Astrocyte of the cerebellum (primary cell): Measurements from ENCODE around the gene LRRC72.
"Not testable (repeated sequence)": the region's sequence is repeated elsewhere in the genome, so short reads cannot be mapped to it uniquely, and the experiment has no call there.

Source experiments
- DNase-seq: peaks from one replicate; pipeline ENCODE4 v3.0.0-alpha.2; 2011; ENCODE audit warnings: low read depth
- H3K4me3 ChIP-seq: 2 replicates; pipeline ENCODE4 v1.5.1; 2011; ENCODE audit warnings: mild to moderate bottlenecking, low read depth, low read length, moderate library complexity
- in situ Hi-C: cut with HindIII; loops from 2 replicates; pipeline ENCODE4 v1.10.0; 2017; ENCODE audit warnings: low sequenced_read_pairs
- TF ChIP-seq, protein P1 (sequence below): IDR thresholded peaks from 2 replicates; pipeline ENCODE4 v1.5.1; 2012; ENCODE audit warnings: low read length, low read depth, moderate library complexity, mild to moderate bottlenecking; ENCODE audit errors: missing control alignments

Gene LRRC72

DNA sequence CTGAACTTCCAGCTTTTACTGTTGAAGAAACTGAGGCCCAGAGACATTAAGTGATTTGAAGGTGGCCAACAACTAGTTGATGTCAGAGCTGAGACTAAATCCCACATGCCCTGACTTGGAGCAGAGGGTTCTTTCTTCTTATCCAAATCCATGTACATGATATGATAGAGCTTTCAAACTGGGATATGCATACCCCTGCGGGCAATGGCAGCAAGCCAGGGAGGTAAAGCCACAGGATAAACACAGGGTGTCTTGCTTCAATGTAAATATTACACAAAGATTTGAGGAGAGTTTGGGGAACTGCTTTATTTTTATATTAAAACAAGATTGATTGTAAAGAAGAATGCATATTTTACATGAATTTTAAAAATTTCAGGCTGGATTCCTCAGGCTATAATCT, 2.3 kb upstream of the LRRC72 start:
- TF ChIP-seq, protein P1, sequence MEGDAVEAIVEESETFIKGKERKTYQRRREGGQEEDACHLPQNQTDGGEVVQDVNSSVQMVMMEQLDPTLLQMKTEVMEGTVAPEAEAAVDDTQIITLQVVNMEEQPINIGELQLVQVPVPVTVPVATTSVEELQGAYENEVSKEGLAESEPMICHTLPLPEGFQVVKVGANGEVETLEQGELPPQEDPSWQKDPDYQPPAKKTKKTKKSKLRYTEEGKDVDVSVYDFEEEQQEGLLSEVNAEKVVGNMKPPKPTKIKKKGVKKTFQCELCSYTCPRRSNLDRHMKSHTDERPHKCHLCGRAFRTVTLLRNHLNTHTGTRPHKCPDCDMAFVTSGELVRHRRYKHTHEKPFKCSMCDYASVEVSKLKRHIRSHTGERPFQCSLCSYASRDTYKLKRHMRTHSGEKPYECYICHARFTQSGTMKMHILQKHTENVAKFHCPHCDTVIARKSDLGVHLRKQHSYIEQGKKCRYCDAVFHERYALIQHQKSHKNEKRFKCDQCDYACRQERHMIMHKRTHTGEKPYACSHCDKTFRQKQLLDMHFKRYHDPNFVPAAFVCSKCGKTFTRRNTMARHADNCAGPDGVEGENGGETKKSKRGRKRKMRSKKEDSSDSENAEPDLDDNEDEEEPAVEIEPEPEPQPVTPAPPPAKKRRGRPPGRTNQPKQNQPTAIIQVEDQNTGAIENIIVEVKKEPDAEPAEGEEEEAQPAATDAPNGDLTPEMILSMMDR = no peak
- in situ Hi-C loops = no loop called here
- DNase-seq = no peak

DNA sequence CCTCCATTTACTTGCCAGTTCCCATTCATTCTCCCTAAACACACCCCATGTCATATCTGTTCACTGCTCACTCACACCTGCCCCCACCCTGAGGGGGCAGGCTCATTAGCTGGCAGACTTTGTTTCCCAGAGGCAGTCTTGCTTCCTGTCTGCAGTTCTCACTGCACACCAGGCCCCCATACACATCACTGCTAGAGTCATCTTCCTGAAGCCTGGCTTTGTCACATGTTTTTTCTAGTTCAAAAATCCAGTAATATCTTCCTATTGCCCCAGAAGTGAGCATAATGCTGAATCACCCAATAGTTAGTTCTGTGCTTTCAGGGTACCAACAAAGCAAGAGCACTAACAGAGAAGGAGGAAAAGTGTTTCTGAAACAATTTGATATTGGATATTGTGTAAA, 1.9 kb downstream of the LRRC72 start:
- H3K4me3 ChIP-seq = no peak overlapping the region
- DNase-seq = no peak
- TF ChIP-seq, protein P1 = no peak
- in situ Hi-C loops = no loop called here

More for the DNA sequence above, 2.3 kb upstream of the LRRC72 start:
- no peak overlapping the region for H3K4me3 ChIP-seq

DNA sequence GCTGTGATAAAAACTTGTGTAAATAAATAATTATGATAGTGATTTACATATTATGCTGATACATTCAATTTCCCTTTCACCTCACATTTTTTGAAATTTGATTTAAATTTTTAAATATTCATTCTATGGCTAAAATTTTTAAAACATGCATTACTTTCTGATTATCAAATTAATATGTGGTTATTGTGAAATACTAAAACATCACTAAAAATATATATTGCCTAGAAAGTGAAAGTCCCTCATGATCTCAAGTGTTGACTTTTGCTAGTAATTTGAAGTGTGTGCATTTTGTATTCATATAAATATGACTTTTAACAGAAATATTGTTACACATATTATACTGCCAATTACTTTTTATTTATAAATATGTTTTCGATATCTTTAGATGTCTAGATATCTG, 3.1 kb downstream of the LRRC72 start:
- TF ChIP-seq, protein P1 = no peak
- in situ Hi-C loops = no loop called here
- H3K4me3 ChIP-seq = no peak overlapping the region
- no peak for DNase-seq

DNA sequence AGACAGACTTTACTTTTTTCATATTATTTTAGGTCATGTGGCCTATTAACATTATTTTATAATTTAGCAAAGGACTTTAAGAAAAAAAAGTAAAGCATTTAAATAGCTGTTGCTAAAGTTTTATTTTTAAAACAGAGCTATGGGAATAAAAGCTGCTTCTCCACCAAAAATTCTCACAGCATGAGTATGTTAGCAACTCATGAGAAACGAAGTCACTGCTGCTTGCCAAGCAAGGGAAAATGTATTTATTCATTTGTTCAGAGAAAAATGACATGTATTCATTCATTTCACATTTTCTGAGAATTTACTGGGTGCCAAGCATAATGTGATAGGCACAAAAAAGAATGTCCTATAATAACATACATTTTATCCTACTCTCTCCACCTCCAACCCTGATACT, 5.1 kb downstream of the LRRC72 start:
- H3K4me3 ChIP-seq = no peak overlapping the region
- TF ChIP-seq, protein P1 = no peak
- in situ Hi-C loops = no loop called here
- no peak for DNase-seq

DNA sequence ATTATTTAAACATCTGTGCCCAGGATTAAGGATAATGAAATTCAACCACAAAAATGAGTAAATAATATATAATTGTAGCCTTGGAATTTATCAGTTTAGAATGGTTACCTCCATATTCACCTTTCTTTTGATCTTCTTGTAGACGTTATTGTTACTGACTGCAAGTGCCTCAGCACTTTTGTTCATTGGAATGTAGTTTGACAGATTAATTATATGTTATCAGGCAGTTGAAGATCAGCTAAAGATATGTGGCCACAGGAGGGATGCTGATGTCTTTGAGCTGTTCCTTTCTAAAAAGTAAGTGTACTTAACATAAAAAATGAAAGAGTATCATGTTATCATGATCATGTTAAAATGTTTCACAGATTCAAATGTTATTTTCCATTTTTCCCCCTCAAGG, 5.6 kb downstream of the LRRC72 start:
- DNase-seq = no peak
- TF ChIP-seq, protein P1 = no peak
- in situ Hi-C loops = no loop called here
- H3K4me3 ChIP-seq = no peak overlapping the region

DNA sequence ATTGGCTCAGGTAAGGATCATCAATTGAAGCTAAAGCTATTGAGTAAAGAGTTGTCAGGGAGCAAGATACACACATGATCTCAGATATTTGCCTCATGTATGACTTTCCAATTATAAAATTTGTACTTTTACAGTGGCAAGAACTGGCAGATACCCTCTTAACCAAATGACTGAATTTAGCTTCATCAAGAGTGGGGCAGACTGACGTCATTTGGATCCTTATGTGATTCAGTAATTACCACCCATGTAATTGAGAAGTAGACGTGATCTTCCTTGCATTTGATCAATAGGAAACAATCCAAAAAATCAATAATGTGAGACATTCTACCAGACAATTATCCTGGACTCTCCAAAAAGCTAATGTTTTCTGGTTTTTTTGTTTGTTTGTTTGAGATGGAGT, 8.9 kb downstream of the LRRC72 start:
- H3K4me3 ChIP-seq = no peak overlapping the region
- in situ Hi-C loops = no loop called here
- TF ChIP-seq, protein P1 = no peak
- DNase-seq = no peak

DNA sequence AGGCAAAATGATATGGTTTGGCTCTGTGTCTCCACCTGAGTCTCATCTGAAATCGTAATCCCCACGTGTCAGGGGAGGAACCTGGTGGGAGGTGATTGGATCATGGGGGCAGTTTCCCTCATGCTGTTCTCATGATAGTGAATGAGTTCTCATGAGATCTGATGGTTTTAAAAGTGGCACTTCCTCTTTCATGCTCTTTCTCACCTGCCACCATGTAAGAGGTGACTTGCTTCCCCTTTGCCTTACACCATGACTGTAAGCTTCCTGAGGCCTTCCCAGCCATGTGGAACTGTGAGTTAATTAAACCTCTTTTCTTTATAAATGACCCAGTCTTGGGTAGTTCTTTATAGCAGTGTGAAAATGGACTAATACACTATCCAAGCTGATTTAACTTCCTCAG, 13.9 kb downstream of the LRRC72 start:
- DNase-seq, in situ Hi-C loops, H3K4me3 ChIP-seq: not testable (repeated sequence)
